Measurements from ENCODE around the gene GET3.

The GET3 gene

GRCh38 chr19:12779162-12779993, 42.1 kb downstream of the GET3 start:
- DNase-seq (ENCODE audit: low spot score), result peak; percentile 76

- DNase-seq (ENCODE audit: low spot score), result no peak
Observed at GRCh38 chr19:12782174-12782423, 44.8 kb downstream of the GET3 start.

GRCh38 chr19:12782424-12783290, 45.4 kb downstream of the GET3 start:
- DNase-seq (ENCODE audit: low spot score), result peak; percentile 86

GRCh38 chr19:12783291-12783848, 46.1 kb downstream of the GET3 start:
- no peak for DNase-seq (ENCODE audit: low spot score)

GRCh38 chr19:12783849-12784393, 46.6 kb downstream of the GET3 start:
- DNase-seq (ENCODE audit: low spot score), result no peak

- DNase-seq (ENCODE audit: low spot score), result no peak
Observed at GRCh38 chr19:12784394-12784870, 47.1 kb downstream of the GET3 start.

- DNase-seq (ENCODE audit: low spot score), result no peak
Observed at GRCh38 chr19:12784871-12785430, 47.7 kb downstream of the GET3 start.

GRCh38 chr19:12785431-12786031, 48.2 kb downstream of the GET3 start:
- DNase-seq (ENCODE audit: low spot score), result no peak

GRCh38 chr19:12786141-12786870, 49.0 kb downstream of the GET3 start:
- no peak for DNase-seq (ENCODE audit: low spot score)

GRCh38 chr19:12786952-12787351, 49.7 kb downstream of the GET3 start:
- no peak for DNase-seq (ENCODE audit: low spot score)

GRCh38 chr19:12787458-12787857, 50.2 kb downstream of the GET3 start:
- DNase-seq (ENCODE audit: low spot score), result no peak

- DNase-seq (ENCODE audit: low spot score), result no peak
Observed at GRCh38 chr19:12788042-12788681, 50.9 kb downstream of the GET3 start.

- peak; percentile 53 for DNase-seq (ENCODE audit: low spot score)
Observed at GRCh38 chr19:12788682-12789097, 51.4 kb downstream of the GET3 start.

- peak; percentile 50 for DNase-seq (ENCODE audit: low spot score)
Observed at GRCh38 chr19:12789098-12789903, 52.0 kb downstream of the GET3 start.

- DNase-seq (ENCODE audit: low spot score), result peak; percentile 96
Observed at GRCh38 chr19:12789904-12790619, 52.8 kb downstream of the GET3 start.

GRCh38 chr19:12790628-12791344, 53.5 kb downstream of the GET3 start:
- DNase-seq (ENCODE audit: low spot score), result no peak

GRCh38 chr19:12791345-12792050, 54.2 kb downstream of the GET3 start, which contains the start of gene JUNB:
TSS of gene JUNB (plus strand) at chr19:12791486. CDS start at chr19:12791772, 286 bp downstream.
- DNase-seq (ENCODE audit: low spot score), result peak; percentile 95

All from cerebellar cortex (tissue), 1 donor.